ENCODE results near the gene VSIG4.
"Not testable (repeated sequence)": the region's sequence is repeated elsewhere in the genome, so short reads cannot be mapped to it uniquely, and the experiment has no call there.

The VSIG4 gene, protein sequence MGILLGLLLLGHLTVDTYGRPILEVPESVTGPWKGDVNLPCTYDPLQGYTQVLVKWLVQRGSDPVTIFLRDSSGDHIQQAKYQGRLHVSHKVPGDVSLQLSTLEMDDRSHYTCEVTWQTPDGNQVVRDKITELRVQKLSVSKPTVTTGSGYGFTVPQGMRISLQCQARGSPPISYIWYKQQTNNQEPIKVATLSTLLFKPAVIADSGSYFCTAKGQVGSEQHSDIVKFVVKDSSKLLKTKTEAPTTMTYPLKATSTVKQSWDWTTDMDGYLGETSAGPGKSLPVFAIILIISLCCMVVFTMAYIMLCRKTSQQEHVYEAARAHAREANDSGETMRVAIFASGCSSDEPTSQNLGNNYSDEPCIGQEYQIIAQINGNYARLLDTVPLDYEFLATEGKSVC

DNA sequence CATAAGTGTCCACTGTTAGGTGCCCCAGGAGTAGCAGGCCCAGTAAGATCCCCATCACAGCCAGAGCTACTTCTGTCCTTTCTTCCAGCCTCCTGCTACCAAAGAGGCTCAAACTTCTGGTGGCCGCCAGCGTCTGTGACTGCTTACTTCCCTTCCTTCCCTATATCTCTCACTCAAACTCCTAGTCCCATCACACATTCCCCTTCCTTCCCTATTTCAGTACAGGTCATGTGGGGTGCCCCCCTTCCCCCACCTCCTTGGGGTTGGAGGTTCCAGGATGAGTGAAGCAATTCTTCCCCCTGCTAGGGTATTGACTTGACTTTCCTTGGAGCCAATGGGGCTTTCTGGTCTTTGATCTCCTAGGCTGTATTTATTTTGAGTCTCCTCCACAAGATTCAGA is at the start of gene VSIG4:
Gene VSIG4, minus strand, starts transcription at position 137 of the 400 bp plus-strand sequence. Its CDS starts 82 bp downstream, at position 55.
- no peak within 1 kb of the TSS for H3K27ac ChIP-seq
- TF ChIP-seq, protein P1, sequence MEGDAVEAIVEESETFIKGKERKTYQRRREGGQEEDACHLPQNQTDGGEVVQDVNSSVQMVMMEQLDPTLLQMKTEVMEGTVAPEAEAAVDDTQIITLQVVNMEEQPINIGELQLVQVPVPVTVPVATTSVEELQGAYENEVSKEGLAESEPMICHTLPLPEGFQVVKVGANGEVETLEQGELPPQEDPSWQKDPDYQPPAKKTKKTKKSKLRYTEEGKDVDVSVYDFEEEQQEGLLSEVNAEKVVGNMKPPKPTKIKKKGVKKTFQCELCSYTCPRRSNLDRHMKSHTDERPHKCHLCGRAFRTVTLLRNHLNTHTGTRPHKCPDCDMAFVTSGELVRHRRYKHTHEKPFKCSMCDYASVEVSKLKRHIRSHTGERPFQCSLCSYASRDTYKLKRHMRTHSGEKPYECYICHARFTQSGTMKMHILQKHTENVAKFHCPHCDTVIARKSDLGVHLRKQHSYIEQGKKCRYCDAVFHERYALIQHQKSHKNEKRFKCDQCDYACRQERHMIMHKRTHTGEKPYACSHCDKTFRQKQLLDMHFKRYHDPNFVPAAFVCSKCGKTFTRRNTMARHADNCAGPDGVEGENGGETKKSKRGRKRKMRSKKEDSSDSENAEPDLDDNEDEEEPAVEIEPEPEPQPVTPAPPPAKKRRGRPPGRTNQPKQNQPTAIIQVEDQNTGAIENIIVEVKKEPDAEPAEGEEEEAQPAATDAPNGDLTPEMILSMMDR (IDR thresholded peaks at IDR 0.05) = no peak
- no peak for TF ChIP-seq ZFX (IDR thresholded peaks at IDR 0.05; ENCODE audit: borderline replicate concordance)

- TF ChIP-seq, protein P1 (IDR thresholded peaks at IDR 0.05) = no peak
- TF ChIP-seq ZFX (IDR thresholded peaks at IDR 0.05; ENCODE audit: borderline replicate concordance) = no peak
- no peak overlapping the region for H3K27ac ChIP-seq
Observed at GRCh38 chrX:66076801-66077200, 36.9 kb upstream of the VSIG4 start.

DNA sequence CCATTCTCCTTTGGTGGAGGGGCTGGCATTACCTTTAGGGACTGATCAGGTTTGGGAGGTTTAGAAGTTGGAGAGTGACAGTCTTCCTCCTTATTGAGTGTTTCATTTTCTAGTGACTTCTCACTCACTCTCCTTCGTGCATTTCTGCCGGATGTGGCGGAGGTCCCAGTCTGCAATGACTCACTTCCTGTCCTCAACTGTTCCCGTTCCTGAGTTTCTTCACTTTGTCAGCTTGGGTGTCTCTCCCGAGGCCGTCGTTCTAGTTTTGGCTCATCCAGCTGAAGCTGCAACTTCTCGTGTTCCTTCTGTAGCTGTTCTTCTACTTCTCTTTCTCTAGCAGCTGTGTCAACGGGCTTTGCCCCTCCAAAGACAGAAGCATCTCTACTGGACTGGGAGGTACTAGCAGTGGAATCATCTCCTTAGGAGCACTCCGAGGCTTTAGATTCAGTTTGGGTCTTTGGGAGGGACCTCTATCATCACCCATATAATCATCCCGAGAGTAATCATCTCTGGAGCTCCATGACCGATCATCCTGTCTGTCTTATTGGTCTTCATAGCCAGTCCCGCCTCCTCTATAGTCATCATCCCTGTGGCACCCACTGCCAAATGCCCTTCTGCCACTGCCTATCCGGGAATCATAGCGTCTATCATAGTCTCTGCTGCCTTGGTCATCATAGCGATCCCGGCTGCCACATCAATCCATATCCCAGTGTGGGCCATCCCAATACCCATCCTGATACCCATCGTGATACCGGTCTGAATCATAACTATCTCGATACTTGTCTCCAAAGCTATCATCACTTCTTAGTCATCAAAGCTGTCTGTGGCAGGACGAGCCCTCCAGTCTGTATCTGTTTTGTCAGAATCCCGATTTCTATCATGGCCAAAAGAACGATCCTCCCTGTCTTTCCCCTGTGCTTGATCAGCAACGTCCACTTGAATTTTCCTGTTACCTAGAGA is 35.3 kb upstream of the VSIG4 start:
- H3K27ac ChIP-seq = no peak overlapping the region
- TF ChIP-seq, protein P1 (IDR thresholded peaks at IDR 0.05) = no peak
- TF ChIP-seq ZFX (IDR thresholded peaks at IDR 0.05; ENCODE audit: borderline replicate concordance) = no peak

GRCh38 chrX:66071126-66071525 is 31.2 kb upstream of the VSIG4 start:
- no peak overlapping the region for H3K27ac ChIP-seq
- no peak for TF ChIP-seq ZFX (IDR thresholded peaks at IDR 0.05; ENCODE audit: borderline replicate concordance)
- TF ChIP-seq, protein P1 (IDR thresholded peaks at IDR 0.05) = no peak

- TF ChIP-seq, protein P1 (IDR thresholded peaks at IDR 0.05) = no peak
- no peak for TF ChIP-seq ZFX (IDR thresholded peaks at IDR 0.05; ENCODE audit: borderline replicate concordance)
Observed at GRCh38 chrX:66064261-66064660, 24.4 kb upstream of the VSIG4 start.

DNA sequence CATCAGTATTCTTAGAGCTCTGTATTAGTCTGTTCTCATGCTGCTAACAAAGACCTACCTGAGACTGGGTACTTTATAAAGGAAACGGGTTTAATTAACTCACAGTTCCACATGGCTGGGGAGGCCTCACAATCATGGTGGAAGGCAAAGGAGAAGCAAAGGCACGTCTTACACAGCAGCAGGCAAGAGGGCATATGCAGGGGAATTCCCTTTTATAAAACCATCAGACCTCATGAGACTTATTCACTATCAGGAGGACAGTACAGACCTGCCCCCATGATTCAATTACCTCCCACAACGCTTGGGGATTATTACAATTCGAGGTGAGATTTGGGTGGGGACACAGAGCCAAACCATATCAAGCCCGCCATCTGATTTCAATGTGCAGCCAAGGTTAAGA is 17.1 kb upstream of the VSIG4 start:
- H3K27ac ChIP-seq = not testable (repeated sequence)

More at GRCh38 chrX:66064261-66064660, 24.4 kb upstream of the VSIG4 start:
- H3K27ac ChIP-seq = no peak overlapping the region

DNA sequence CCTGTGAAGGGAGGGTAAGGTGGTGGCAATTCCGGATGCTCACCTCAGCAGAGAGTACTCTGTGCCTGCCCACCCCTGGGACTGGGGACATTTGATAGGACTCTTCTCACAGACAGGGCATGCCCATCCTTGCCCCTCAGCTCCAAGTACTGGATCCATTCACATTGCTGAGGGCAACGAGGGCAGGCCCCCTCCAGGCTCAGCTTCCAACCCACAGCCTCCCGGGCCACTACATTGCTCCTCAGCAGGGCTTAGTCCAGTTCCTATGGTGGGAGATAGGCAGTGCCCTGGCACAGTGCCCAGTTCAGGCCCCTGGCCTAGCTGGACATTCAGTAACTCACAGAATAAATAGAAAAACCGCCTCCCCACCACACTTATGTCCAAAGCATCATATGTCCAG is 15.1 kb upstream of the VSIG4 start:
- H3K27ac ChIP-seq = no peak overlapping the region
- TF ChIP-seq, protein P1 (IDR thresholded peaks at IDR 0.05) = no peak
- no peak for TF ChIP-seq ZFX (IDR thresholded peaks at IDR 0.05; ENCODE audit: borderline replicate concordance)

Measured in 22Rv1 (cell line).